ENCODE measurements around the gene KLC3.
A peak's percentile ranks its signal among the peaks of the same experiment; 100 is the strongest.

KLC3 gene

DNA sequence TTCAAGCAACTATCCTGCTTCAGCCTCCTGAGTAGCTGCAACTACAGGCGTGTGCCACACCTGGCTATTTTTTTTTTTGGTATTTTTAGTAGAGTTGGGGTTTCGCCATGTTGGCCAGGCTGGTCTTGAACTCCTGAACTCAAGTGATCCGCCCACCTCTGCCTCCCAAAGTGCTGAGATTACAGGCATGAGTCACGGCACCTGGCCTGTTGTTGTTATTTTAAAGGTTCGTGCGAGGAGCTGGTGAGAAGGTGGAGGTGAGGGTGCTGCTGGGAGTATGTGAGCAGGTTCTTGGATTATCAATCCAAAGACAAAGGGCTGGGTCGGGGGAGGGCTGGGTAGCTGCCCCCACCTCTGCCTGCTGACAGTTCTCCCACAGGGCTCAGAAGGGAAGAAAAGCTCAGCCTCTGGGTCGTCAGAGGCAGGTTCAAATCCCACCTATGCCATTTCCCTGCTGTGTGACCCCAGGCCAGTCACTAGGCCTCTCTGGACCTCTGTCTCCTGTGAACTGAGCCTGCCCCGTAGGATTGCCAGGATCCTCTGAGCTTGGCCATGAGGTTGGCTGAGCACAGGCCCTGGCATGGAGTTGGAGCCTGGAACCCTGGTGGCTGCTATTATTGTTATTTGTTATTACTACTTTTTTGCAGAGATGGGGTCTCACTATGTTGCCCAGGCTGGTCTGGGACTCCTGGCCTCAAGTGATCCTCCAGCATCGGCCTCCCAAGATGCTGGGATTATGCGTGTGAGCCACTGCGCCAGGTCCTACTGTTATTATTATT is 19.4 kb upstream of the KLC3 start:
- TF ChIP-seq, protein P1, sequence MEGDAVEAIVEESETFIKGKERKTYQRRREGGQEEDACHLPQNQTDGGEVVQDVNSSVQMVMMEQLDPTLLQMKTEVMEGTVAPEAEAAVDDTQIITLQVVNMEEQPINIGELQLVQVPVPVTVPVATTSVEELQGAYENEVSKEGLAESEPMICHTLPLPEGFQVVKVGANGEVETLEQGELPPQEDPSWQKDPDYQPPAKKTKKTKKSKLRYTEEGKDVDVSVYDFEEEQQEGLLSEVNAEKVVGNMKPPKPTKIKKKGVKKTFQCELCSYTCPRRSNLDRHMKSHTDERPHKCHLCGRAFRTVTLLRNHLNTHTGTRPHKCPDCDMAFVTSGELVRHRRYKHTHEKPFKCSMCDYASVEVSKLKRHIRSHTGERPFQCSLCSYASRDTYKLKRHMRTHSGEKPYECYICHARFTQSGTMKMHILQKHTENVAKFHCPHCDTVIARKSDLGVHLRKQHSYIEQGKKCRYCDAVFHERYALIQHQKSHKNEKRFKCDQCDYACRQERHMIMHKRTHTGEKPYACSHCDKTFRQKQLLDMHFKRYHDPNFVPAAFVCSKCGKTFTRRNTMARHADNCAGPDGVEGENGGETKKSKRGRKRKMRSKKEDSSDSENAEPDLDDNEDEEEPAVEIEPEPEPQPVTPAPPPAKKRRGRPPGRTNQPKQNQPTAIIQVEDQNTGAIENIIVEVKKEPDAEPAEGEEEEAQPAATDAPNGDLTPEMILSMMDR (IDR thresholded peaks at IDR 0.05; ENCODE audit: low read depth, low read length) = no peak
- H3K4me3 ChIP-seq (ENCODE audit: low read depth, low read length) = no peak overlapping the region

DNA sequence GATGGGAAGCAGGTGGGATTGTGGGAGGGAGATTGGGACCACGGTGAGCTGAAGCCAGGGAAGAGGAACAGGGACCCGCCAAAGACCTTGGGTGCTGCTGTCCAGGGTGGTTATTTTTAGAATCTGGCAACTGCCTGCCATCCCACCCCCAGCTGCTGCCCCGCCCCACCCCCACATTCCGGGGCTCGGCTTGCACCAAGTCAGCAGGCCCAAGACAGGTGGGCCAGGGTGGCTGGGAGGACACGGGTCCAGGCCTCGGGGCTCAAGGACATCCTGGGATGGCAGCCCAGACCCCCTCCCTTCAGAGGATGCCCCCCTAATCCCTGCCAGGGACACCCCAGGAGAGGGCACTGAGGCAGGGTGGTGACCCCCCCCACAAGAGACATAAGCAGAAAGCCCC is 18.7 kb upstream of the KLC3 start:
- TF ChIP-seq, protein P1 (IDR thresholded peaks at IDR 0.05; ENCODE audit: low read depth, low read length) = no peak

DNA sequence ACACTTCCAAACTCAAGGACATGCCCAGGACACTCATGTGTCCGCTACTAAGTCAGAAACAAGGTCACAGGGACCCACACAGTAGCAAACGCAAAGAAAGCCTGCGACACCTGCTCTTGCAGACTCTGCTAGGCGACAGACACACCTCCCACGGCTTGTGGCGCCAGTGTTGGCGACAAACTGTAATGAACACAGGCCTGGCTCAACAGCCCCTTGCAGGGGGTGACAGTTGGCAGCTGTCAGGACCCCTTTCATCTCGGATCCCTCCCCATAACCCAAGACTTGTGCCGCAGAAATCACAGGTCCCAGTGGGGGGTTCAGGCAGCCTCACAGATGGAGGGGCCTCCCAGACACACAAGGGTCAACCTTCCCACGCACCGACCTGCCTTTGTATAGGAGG is 18.2 kb upstream of the KLC3 start:
- TF ChIP-seq, protein P1 (IDR thresholded peaks at IDR 0.05; ENCODE audit: low read depth, low read length) = no peak
- no peak overlapping the region for H3K4me3 ChIP-seq (ENCODE audit: low read depth, low read length)

More for the DNA sequence above, 18.7 kb upstream of the KLC3 start:
- no peak overlapping the region for H3K4me3 ChIP-seq (ENCODE audit: low read depth, low read length)

DNA sequence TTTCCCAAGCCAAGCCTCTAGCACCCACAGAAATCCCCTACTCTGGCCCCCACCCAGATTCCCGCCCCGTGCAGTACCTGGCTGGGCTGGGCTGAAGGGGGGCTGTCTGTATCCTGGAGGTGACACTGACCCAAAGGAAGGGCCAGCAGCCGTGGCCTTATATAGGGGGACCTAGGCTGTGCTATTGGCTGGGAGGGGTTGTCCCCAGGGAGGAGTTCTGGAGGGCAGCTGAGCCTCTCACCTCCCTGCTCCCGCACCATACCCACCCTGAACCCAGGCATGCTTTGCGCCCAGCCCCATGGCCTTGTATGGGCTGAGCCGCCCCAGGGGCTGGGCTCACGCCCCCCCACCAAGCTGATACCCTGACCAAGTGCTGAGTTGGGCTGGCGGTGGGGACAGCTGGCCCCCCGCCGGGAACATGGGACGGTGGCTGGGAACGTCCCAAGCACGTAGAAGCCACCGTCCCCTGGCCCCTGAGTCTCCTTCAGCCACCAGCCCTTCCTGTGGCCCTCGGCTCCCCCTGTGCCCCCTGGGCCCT is 17.7 kb upstream of the KLC3 start, which contains the start of gene CKM:
TSS of gene CKM (minus strand) at position 132 of the 538 bp plus-strand sequence. CDS start 3,162 bp downstream, outside the sequence.
- TF ChIP-seq, protein P1 (IDR thresholded peaks at IDR 0.05; ENCODE audit: low read depth, low read length) = no peak
- peak within 1 kb of the TSS; percentile 27 for H3K4me3 ChIP-seq (ENCODE audit: low read depth, low read length)

DNA sequence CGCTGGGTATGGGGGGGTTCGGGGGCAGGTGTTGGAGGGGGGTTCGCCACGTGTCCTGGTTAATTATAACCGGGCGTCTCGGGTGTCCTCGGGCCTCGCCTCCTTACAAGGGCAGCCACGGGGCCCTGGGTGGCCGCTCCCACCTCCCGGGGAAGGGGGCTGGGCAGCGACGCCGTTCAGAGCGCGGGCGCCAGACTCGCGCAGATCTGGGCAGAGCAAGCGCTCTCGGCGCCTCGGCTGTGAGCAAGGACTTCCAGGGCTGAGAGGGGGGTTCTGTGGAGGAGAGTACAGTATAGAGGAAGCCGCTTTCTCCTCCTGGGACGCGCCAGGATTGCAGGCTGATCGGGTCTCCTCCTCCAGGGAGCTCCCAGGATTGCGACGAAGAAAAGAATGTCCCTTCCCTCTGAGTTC is 16.9 kb upstream of the KLC3 start:
- peak overlapping the region; percentile 27 for H3K4me3 ChIP-seq (ENCODE audit: low read depth, low read length)
- TF ChIP-seq, protein P1 (IDR thresholded peaks at IDR 0.05; ENCODE audit: low read depth, low read length) = no peak

DNA sequence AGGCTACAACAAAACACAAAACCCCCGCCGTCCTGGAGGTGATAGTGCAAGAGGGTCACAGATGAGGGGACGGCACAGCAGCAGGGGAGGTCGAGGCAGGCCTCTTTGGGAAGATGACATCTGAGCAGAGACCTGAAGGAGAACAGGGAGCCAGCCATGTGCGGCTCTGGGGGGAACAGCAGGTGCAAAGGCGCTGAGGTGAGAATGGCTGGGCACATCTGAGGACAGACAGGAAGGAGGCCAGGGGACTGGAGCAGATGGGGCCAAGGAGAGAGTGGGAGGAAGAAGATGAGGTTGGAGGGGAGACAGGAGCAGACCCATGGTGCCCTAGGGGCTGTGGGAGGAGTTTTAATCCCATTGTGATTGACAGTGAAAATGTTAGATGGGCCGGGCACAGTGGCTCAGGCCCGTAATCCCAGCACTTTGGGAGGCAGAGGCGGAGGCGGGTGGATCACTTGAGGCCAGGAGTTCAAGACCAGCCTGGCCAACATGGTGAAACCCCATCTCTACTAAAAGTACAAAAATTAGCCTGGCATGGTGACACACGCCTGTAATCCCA is 16.1 kb upstream of the KLC3 start:
- H3K4me3 ChIP-seq (ENCODE audit: low read depth, low read length) = no peak overlapping the region
- TF ChIP-seq, protein P1 (IDR thresholded peaks at IDR 0.05; ENCODE audit: low read depth, low read length) = no peak
